ENCODE results near the gene GTF2IRD1. TPM values are rescaled to one million over a fixed set of nuclear protein-coding genes. Genes with fewer than 3 reads are reported as not detected.

Gene GTF2IRD1
- total and polyA plus RNA-seq, 3 donors from 2014 or later = 15.1 to 24.7 (median 22.4) TPM

GRCh38 chr7:74476626-74477025, 22.9 kb downstream of the GTF2IRD1 start:
- WGBS, 2 donors = 71 to 81% methylated on average over 5 to 8 of the region's 8 CpGs

GRCh38 chr7:74478671-74479065, 25.0 kb downstream of the GTF2IRD1 start:
- no peak for DNase-seq
- Histone ChIP-seq H3K9me3 (no peaks in the 10 kb centered on the region), H3K4me1 (peaks cover 49% of the 10 kb centered on the region), H3K27me3 (no peaks in the 10 kb centered on the region), H3K36me3 (ENCODE audit: low read depth, missing control alignments) (no peaks in the 10 kb centered on the region), H3K4me3 (no peak overlapping the region), H3K27ac (peak overlapping the region; percentile 92 to 97)
- intact Hi-C loops (cut with DNase I; ENCODE audit: low total_unique reads) = no loop called here
- 85 to 87% methylated on average over 4 of the region's 4 CpGs for whole genome bisulfite sequencing, 2 donors
- TF ChIP-seq POLR2A (IDR thresholded peaks at IDR 0.05) = no peak

More at GRCh38 chr7:74476626-74477025, 22.9 kb downstream of the GTF2IRD1 start:
- intact Hi-C loops (cut with DNase I; ENCODE audit: low total_unique reads) = no loop called here
- no peak overlapping the region for H3K4me3 ChIP-seq
- H3K36me3 ChIP-seq (ENCODE audit: low read depth, missing control alignments) = no peaks in the 10 kb centered on the region
- no peaks in the 10 kb centered on the region for H3K9me3 ChIP-seq
- H3K27ac ChIP-seq = peak overlapping the region; percentile 53 to 92
- H3K4me1 ChIP-seq = peaks cover 47% of the 10 kb centered on the region
- DNase-seq = peak; percentile 62
- H3K27me3 ChIP-seq = no peaks in the 10 kb centered on the region
- TF ChIP-seq CTCF (IDR thresholded peaks at IDR 0.05) (no peak), POLR2A (IDR thresholded peaks at IDR 0.05) (no peak)

GRCh38 chr7:74479066-74479781, 25.5 kb downstream of the GTF2IRD1 start:
- intact Hi-C loops (cut with DNase I; ENCODE audit: low total_unique reads) = no loop called here
- Histone ChIP-seq H3K27me3 (no peaks in the 10 kb centered on the region), H3K27ac (peak overlapping the region; percentile 92 to 97), H3K4me3 (no peak overlapping the region), H3K4me1 (peaks cover 53% of the 10 kb centered on the region), H3K36me3 (ENCODE audit: low read depth, missing control alignments) (no peaks in the 10 kb centered on the region), H3K9me3 (no peaks in the 10 kb centered on the region)
- WGBS, 2 donors = 37 to 51% methylated on average over 16 to 19 of the region's 19 CpGs
- peak; percentile 50 for DNase-seq
- TF ChIP-seq POLR2A (IDR thresholded peaks at IDR 0.05) = no peak
- TF ChIP-seq CTCF (IDR thresholded peaks at IDR 0.05) = no peak

GRCh38 chr7:74479961-74480829, 26.5 kb downstream of the GTF2IRD1 start:
- peak overlapping the region; percentile 20 to 30 for H3K4me3 ChIP-seq
- H3K27ac ChIP-seq = peak overlapping the region; percentile 92 to 97
- no peaks in the 10 kb centered on the region for H3K36me3 ChIP-seq (ENCODE audit: low read depth, missing control alignments)
- peak; percentile 92 for DNase-seq
- H3K9me3 ChIP-seq = no peaks in the 10 kb centered on the region
- intact Hi-C loops (cut with DNase I; ENCODE audit: low total_unique reads) = no loop called here
- H3K27me3 ChIP-seq = no peaks in the 10 kb centered on the region
- WGBS, 2 donors = 15 to 50% methylated on average over 16 to 25 of the region's 40 CpGs
- TF ChIP-seq POLR2A (IDR thresholded peaks at IDR 0.05) (no peak), CTCF (IDR thresholded peaks at IDR 0.05) (no peak)
- H3K4me1 ChIP-seq = peaks cover 53% of the 10 kb centered on the region

- Histone ChIP-seq H3K9me3 (no peaks in the 10 kb centered on the region), H3K4me1 (peaks cover 53% of the 10 kb centered on the region), H3K27ac (peak overlapping the region; percentile 92 to 97), H3K4me3 (peak overlapping the region; percentile 20 to 30), H3K36me3 (ENCODE audit: low read depth, missing control alignments) (no peaks in the 10 kb centered on the region), H3K27me3 (no peaks in the 10 kb centered on the region)
- intact Hi-C loops (cut with DNase I; ENCODE audit: low total_unique reads) = no loop called here
- 25 to 39% methylated on average over 16 of the region's 16 CpGs for WGBS, 2 donors
- peak; percentile 73 for DNase-seq
- TF ChIP-seq POLR2A (IDR thresholded peaks at IDR 0.05) = no peak
- TF ChIP-seq CTCF (IDR thresholded peaks at IDR 0.05) = no peak
These were observed 27.2 kb downstream of the GTF2IRD1 start for GRCh38 chr7:74480861-74481417.

Data from testis (tissue), 3 donors.